Loucy (cell line): ENCODE results near the gene KIF3C.

Source experiments
- EZH2phosphoT487 ChIP-seq: fragments of 200-600 bp; IDR thresholded peaks from 2 replicates; pipeline ENCODE4 v1.6.1; 2018; ENCODE audit warnings: antibody characterized with exemption, mild to moderate bottlenecking, moderate library complexity, borderline replicate concordance
- TF ChIP-seq, protein P1 (sequence below): fragments of 200-600 bp; sonication (generic); conservative IDR thresholded peaks from 2 replicates; pipeline ENCODE4 v1.5.1; 2014; ENCODE audit warnings: mild to moderate bottlenecking, antibody characterized with exemption, low read length

DNA sequence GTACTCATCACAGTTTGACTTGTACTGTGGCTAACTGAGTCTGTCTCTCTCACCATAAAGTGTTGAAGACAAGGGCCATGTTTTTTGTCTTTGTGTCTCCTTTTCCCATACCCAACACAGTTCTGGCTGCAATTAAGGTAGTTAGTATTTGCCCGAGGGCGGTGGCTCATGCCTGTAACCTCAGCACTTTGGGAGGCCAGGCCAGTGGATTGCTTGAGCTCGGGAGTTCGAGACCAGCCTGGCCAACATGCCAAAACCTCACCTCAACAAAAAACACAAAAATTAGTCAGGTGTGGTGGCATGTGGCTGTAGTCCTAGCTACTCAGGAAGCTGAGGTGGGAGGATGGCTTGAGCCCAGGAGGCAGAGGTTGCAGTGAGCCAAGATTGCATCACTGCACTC is 6.9 kb upstream of the KIF3C start:
- TF ChIP-seq, protein P1, sequence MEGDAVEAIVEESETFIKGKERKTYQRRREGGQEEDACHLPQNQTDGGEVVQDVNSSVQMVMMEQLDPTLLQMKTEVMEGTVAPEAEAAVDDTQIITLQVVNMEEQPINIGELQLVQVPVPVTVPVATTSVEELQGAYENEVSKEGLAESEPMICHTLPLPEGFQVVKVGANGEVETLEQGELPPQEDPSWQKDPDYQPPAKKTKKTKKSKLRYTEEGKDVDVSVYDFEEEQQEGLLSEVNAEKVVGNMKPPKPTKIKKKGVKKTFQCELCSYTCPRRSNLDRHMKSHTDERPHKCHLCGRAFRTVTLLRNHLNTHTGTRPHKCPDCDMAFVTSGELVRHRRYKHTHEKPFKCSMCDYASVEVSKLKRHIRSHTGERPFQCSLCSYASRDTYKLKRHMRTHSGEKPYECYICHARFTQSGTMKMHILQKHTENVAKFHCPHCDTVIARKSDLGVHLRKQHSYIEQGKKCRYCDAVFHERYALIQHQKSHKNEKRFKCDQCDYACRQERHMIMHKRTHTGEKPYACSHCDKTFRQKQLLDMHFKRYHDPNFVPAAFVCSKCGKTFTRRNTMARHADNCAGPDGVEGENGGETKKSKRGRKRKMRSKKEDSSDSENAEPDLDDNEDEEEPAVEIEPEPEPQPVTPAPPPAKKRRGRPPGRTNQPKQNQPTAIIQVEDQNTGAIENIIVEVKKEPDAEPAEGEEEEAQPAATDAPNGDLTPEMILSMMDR = no peak
- no peak for TF ChIP-seq EZH2phosphoT487
